ENCODE data around the gene SSH3. TPM values are rescaled to one million over a fixed set of nuclear protein-coding genes. Genes with fewer than 3 reads are reported as not detected.
A peak's percentile ranks its signal among the peaks of the same experiment; 100 is the strongest.

SSH3 gene, protein sequence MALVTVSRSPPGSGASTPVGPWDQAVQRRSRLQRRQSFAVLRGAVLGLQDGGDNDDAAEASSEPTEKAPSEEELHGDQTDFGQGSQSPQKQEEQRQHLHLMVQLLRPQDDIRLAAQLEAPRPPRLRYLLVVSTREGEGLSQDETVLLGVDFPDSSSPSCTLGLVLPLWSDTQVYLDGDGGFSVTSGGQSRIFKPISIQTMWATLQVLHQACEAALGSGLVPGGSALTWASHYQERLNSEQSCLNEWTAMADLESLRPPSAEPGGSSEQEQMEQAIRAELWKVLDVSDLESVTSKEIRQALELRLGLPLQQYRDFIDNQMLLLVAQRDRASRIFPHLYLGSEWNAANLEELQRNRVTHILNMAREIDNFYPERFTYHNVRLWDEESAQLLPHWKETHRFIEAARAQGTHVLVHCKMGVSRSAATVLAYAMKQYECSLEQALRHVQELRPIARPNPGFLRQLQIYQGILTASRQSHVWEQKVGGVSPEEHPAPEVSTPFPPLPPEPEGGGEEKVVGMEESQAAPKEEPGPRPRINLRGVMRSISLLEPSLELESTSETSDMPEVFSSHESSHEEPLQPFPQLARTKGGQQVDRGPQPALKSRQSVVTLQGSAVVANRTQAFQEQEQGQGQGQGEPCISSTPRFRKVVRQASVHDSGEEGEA
- 10 to 100 TPM; 55.8 to 87.0 (median 57.6) TPM for total RNA-seq
- long read RNA-seq, donor 1, transcript SSH3-201 (14 exons, 2,871 nt) = major isoform, 18 of 52 reads
- long read RNA-seq, donor 1, partial matches to known transcripts = 7 of 52 reads
- long read RNA-seq, donor 1, other reads (novel, unspliced or antisense) = 26 of 52 reads
- long read RNA-seq, donor 2, transcript SSH3-201 (14 exons, 2,871 nt) = major isoform, 9 of 19 reads
- long read RNA-seq, donor 2, partial matches to known transcripts = 3 of 19 reads
- long read RNA-seq, donor 2, other reads (novel, unspliced or antisense) = 7 of 19 reads

DNA sequence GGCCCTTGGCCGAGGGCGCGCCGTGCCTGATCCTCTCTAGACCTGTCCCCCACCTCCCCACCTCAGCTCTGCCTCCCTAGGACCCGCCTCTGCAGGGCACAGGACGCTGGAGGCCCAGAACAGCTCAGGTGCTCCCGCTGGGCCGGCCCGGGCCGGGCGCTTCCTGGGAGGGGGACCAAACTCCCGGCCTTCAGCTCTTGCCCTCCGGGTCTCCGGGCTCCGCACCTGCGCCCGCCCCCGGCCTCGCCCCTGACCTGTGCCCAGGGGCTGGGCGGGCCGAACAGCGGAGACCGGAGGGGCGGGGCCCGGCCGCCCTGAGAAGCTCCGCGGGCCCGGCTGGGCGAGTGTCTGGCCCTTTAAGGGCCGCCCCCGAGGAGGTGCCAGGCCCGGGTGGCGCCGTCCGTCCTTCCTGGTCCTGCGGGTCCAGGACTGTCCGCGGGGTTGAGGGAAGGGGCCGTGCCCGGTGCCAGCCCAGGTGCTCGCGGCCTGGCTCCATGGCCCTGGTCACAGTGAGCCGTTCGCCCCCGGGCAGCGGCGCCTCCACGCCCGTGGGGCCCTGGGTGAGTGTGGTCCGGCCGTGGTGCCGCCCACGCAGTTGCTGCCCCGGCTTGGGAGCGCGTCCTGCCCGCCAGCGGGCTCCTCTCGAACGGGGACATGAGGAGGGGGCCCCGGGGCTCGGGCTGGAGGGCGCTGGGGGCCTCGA is at the start of gene SSH3:
TSS of gene SSH3 (plus strand) at position 399 of the 703 bp plus-strand sequence. CDS start at position 495, 96 bp downstream.
- Histone ChIP-seq H3K4me3 (peak within 1 kb of the TSS; percentile 96), H3K9me3 (no peaks in the 10 kb centered on the region), H3K36me3 (ENCODE audit: low read depth) (no peaks in the 10 kb centered on the region), H3K4me1 (ENCODE audit: low read depth) (peaks cover 11% of the 10 kb centered on the region)
- DNase-seq (peak; percentile 90 to 93 (median 92)), ATAC-seq (peak; percentile 91)
- intact Hi-C loops (cut with DNase I, micrococcal nuclease) = no loop called here
- TF ChIP-seq, protein P1, sequence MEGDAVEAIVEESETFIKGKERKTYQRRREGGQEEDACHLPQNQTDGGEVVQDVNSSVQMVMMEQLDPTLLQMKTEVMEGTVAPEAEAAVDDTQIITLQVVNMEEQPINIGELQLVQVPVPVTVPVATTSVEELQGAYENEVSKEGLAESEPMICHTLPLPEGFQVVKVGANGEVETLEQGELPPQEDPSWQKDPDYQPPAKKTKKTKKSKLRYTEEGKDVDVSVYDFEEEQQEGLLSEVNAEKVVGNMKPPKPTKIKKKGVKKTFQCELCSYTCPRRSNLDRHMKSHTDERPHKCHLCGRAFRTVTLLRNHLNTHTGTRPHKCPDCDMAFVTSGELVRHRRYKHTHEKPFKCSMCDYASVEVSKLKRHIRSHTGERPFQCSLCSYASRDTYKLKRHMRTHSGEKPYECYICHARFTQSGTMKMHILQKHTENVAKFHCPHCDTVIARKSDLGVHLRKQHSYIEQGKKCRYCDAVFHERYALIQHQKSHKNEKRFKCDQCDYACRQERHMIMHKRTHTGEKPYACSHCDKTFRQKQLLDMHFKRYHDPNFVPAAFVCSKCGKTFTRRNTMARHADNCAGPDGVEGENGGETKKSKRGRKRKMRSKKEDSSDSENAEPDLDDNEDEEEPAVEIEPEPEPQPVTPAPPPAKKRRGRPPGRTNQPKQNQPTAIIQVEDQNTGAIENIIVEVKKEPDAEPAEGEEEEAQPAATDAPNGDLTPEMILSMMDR (IDR thresholded peaks at IDR 0.05) = no peak

DNA sequence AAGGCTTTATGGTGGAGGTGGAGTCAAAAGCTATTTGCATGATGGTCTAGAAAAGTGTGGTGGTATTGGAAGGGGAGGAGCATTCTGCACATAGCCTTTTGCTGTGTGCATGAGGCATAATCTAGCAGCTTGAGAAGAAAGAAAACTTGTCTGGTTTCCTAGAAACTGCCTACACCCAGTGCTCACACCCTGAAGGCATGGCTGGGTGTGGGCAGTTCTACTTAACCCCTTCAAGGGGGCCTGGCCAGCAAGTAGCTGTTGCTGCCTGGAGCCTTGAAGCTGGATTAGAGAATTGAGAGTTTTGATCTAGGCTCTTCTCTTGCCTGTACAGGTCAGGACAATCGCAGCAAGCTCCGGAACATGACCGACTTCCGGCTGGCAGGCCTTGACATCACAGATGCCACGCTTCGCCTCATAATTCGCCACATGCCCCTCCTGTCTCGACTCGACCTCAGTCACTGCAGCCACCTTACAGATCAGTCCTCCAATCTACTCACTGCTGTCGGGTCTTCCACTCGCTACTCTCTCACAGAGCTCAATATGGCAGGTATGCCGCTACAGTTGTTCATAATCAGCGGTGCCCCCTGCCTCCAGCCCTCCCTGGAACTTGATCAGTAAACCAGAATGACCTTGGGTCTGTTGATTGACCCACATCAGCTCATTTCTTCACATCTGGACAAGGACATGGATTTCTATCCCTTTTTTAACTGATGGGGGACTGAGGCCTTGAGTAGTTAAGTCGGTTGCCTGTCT is 49.3 kb upstream of the SSH3 start:
- Histone ChIP-seq H3K4me3 (no peak overlapping the region), H3K4me1 (ENCODE audit: low read depth) (peaks cover 12% of the 10 kb centered on the region), H3K9me3 (no peaks in the 10 kb centered on the region), H3K36me3 (ENCODE audit: low read depth) (peaks cover 29% of the 10 kb centered on the region)
- TF ChIP-seq, protein P1 (IDR thresholded peaks at IDR 0.05) = no peak
- intact Hi-C loops (cut with DNase I, micrococcal nuclease) = no loop called here
- DNase-seq = peak in 1 of 3 donors; percentile 62
- ATAC-seq = peak; percentile 44

DNA sequence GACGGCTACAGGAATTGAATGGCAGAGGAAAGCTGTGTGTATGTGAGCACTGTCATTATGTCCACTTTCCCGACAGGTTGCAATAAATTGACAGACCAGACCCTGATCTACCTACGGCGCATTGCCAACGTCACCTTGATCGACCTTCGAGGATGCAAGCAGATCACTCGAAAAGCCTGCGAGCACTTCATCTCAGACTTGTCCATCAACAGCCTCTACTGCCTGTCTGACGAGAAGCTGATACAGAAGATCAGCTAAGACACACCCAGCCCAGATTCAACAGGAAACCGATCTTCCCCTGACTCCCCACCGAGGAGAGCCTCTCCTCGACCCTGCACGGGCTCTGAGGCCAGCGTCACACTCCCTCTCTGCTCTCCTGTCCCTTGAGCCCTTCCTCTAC is 48.5 kb upstream of the SSH3 start:
- H3K36me3 ChIP-seq (ENCODE audit: low read depth) = peaks cover 29% of the 10 kb centered on the region
- TF ChIP-seq, protein P1 (IDR thresholded peaks at IDR 0.05) = no peak
- no peak overlapping the region for H3K4me3 ChIP-seq
- no peaks in the 10 kb centered on the region for H3K9me3 ChIP-seq
- intact Hi-C loops (cut with DNase I, micrococcal nuclease) = no loop called here
- ATAC-seq (no peak), DNase-seq (no peak)
- peaks cover 12% of the 10 kb centered on the region for H3K4me1 ChIP-seq (ENCODE audit: low read depth)

DNA sequence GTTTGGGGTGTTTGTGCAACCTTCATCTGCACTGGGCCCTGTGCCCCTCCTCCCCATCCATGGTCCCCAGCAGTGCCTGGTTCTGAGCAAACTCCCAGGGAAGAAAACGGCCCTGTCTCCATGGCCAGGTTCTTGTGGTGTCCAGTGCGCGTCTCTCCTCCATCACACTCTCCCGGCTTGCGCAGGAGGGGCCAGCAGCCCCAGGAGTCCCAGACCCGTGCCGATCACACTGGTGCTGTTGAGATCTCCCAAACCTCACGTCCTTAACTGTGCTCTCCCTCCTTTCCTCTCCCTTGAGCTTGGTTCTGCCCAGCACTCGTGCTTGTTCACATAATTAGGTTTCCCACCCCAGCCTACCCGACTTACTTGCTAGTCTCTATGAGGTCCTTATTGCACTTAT is 48.0 kb upstream of the SSH3 start:
- intact Hi-C loops (cut with DNase I, micrococcal nuclease) = no loop called here
- TF ChIP-seq, protein P1 (IDR thresholded peaks at IDR 0.05) = no peak
- ATAC-seq = no peak
- Histone ChIP-seq H3K4me3 (no peak overlapping the region), H3K36me3 (ENCODE audit: low read depth) (peaks cover 24% of the 10 kb centered on the region), H3K9me3 (no peaks in the 10 kb centered on the region), H3K4me1 (ENCODE audit: low read depth) (peaks cover 12% of the 10 kb centered on the region)
- peak in 1 of 3 donors; percentile 4 for DNase-seq

DNA sequence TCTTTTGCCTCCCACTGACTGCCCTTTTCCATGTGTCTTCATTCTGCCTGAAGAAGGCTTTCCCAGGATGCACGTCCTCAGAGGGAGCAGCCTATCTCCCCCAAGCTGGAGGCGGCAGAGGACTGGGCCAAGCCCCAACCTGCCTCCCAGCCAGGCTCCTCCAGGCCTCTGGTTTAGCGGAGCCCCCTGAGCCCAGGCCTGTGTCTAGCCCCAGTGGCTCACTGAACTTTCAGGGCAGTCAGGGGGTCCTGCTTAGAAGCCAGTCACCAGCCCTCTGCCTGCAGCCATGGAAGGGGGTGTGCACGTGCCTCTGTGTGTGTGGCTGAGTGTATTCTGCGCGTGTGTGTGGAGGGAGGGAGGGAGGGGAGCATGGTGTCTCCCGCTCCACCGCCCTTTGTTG is 47.5 kb upstream of the SSH3 start:
- intact Hi-C loops (cut with DNase I, micrococcal nuclease) = no loop called here
- Histone ChIP-seq H3K9me3 (no peaks in the 10 kb centered on the region), H3K4me1 (ENCODE audit: low read depth) (peaks cover 13% of the 10 kb centered on the region), H3K4me3 (no peak overlapping the region), H3K36me3 (ENCODE audit: low read depth) (peaks cover 19% of the 10 kb centered on the region)
- ATAC-seq = no peak
- DNase-seq = no peak
- TF ChIP-seq, protein P1 (IDR thresholded peaks at IDR 0.05) = no peak
